Measurements from ENCODE around the gene MRPL34. TPM values are rescaled to one million over a fixed set of nuclear protein-coding genes. Genes with fewer than 3 reads are reported as not detected.
"Not testable (repeated sequence)": the region's sequence is repeated elsewhere in the genome, so short reads cannot be mapped to it uniquely, and the experiment has no call there.

Gene MRPL34
- total and polyA plus RNA-seq, 2 experiments from 2014 or later = 61.1 to 131 TPM

DNA sequence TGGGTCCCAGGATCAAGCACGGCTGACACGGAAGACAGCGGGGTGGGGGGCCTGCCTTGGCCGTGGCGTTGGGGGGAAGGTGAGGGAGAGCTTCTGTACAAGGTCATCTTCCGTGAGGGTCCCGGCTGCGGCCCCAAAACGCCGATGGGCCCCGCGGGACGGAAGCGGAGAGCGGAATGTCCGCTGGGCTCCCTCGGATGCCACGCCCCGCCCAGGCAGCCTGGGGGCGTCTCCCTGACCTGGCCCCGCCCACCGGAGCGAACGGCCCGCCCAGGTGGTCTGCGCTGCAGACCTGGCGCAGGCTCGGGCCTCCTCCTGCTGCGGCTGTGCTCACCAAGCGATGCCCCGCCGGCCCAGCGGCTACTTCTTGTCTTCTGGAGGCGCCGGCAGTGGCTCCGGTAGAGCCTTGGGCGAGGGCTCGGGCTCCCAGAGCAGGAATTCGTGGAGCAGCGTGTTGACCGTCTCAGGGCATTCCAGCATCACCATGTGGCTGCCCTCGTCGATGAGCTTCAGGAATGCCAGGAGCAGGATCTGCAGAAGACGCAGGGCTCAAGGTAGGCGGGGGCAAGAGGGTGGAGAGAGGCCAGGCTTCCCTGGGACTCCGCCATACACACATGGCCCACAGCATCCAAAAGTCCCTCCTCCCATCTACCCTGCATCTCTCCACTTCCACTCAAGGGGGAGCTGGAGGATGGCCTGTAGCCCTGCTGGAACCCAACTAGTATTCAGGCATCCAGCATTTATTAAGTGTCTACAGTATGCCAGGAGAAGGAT is 13.2 kb upstream of the MRPL34 start:
- TF ChIP-seq EZH2phosphoT487 (IDR thresholded peaks at IDR 0.05; ENCODE audit: low read depth, severe bottlenecking, unreplicated experiment) = no peak
- no peak for TF ChIP-seq EZH2 (IDR thresholded peaks at IDR 0.05; ENCODE audit: borderline replicate concordance)
- TF ChIP-seq, protein P1, sequence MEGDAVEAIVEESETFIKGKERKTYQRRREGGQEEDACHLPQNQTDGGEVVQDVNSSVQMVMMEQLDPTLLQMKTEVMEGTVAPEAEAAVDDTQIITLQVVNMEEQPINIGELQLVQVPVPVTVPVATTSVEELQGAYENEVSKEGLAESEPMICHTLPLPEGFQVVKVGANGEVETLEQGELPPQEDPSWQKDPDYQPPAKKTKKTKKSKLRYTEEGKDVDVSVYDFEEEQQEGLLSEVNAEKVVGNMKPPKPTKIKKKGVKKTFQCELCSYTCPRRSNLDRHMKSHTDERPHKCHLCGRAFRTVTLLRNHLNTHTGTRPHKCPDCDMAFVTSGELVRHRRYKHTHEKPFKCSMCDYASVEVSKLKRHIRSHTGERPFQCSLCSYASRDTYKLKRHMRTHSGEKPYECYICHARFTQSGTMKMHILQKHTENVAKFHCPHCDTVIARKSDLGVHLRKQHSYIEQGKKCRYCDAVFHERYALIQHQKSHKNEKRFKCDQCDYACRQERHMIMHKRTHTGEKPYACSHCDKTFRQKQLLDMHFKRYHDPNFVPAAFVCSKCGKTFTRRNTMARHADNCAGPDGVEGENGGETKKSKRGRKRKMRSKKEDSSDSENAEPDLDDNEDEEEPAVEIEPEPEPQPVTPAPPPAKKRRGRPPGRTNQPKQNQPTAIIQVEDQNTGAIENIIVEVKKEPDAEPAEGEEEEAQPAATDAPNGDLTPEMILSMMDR (IDR thresholded peaks at IDR 0.05; ENCODE audit: poor library complexity) = peak; percentile 63
- 2% methylated on average over 27 of the region's 46 CpGs for WGBS (ENCODE audit: low lambda C conversion rate, missing lambda C conversion rate)
- peak overlapping the region; percentile 96 for H2AFZ ChIP-seq
- H3K4me2 ChIP-seq = peak overlapping the region; percentile 93
- no peaks in the 10 kb centered on the region for H3K9me3 ChIP-seq (ENCODE audit: low read depth)
- peak; percentile 89 for DNase-seq (ENCODE audit: low spot score)
- peaks cover 3% of the 10 kb centered on the region for H3K4me1 ChIP-seq (ENCODE audit: insufficient read depth)
- H3K9me2 ChIP-seq (replicated peaks; ENCODE audit: insufficient read depth) = no peaks in the 10 kb centered on the region
- peak overlapping the region; percentile 55 for H3K4me3 ChIP-seq
- peak overlapping the region; percentile 77 for H3K27ac ChIP-seq
- H3K79me2 ChIP-seq = no peaks in the 10 kb centered on the region
- no peaks in the 10 kb centered on the region for H4K20me1 ChIP-seq (ENCODE audit: insufficient read depth, poor library complexity, severe bottlenecking)
- no peaks in the 10 kb centered on the region for H3K36me3 ChIP-seq (replicated peaks; ENCODE audit: insufficient read depth, low read depth)
- H3K27me3 ChIP-seq = no peaks in the 10 kb centered on the region

DNA sequence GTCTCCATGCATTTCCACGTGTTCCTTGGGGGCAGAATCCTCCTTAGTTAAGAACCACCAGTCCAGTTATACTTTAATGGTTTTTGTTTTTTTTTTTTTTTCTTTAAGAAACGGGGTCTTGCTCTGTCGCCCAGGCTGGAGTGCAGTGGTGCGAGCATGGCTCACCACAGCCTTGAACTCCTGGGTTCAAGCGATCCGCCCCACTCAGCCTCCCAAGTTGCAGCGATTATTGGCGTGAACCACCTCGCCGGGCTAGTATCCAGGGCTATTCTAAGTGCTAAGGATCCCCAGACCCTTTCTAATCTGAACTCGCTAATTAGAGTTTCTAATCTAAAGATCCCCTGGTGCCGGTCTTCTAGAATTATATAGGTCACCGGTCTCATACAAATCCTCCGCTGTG is 12.1 kb upstream of the MRPL34 start:
- peaks cover 3% of the 10 kb centered on the region for H3K4me1 ChIP-seq (ENCODE audit: insufficient read depth)
- 92% methylated on average over 14 of the region's 14 CpGs for WGBS (ENCODE audit: low lambda C conversion rate, missing lambda C conversion rate)
- peaks cover 3% of the 10 kb centered on the region for H3K79me2 ChIP-seq
- no peak for DNase-seq (ENCODE audit: low spot score)
- no peaks in the 10 kb centered on the region for H3K9me3 ChIP-seq (ENCODE audit: low read depth)
- no peak overlapping the region for H3K4me3 ChIP-seq
- H3K27me3 ChIP-seq = no peaks in the 10 kb centered on the region
- H3K27ac ChIP-seq = no peak overlapping the region
- no peak overlapping the region for H2AFZ ChIP-seq
- no peaks in the 10 kb centered on the region for H4K20me1 ChIP-seq (ENCODE audit: insufficient read depth, poor library complexity, severe bottlenecking)
- TF ChIP-seq EZH2phosphoT487 (IDR thresholded peaks at IDR 0.05; ENCODE audit: low read depth, severe bottlenecking, unreplicated experiment) = no peak
- TF ChIP-seq, protein P1 (IDR thresholded peaks at IDR 0.05; ENCODE audit: poor library complexity) = no peak
- no peak for TF ChIP-seq EZH2 (IDR thresholded peaks at IDR 0.05; ENCODE audit: borderline replicate concordance)
- no peak overlapping the region for H3K4me2 ChIP-seq
- no peaks in the 10 kb centered on the region for H3K36me3 ChIP-seq (replicated peaks; ENCODE audit: insufficient read depth, low read depth)
- H3K9me2 ChIP-seq (replicated peaks; ENCODE audit: insufficient read depth) = no peaks in the 10 kb centered on the region

DNA sequence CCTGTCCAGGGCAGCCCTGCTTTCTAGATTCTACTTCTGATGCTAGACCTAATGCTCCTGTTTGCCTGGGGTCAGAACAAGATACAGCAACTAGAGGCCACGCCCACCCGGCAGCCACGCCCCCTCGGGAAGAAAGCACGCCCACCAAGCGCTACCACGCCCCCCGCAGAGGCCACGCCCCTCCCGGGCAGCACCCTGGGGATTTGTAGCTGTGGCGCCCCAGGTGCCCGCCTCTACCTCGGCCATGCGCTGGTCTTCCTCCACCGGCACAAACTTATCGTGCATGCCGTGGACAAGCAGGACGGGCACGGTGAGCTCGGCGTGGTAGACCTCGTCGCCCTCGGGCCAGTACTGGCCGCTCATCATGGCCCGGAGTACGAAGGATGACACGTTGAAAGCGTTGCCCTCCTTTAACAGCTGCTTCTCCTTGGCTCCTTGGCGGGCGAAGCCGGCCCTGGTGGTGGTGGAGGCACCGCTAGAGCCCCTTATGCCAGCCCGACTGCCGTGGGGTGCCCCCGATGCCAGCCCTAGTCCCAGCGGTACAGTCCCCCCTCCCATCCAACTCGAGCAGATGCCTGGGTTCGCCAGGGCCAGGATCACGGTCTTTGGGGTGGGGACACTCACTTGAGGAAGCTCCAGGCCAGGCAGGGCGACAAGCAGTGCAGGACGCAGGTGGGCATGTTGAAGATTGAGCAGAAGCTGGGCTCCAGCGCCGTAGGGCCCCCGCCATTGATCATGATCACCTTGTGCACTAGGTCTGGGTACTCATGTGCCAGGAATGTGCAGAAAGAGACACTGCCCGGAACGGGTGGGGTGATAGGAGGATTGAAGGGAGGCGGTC is 11.4 kb upstream of the MRPL34 start:
- no peaks in the 10 kb centered on the region for H3K36me3 ChIP-seq (replicated peaks; ENCODE audit: insufficient read depth, low read depth)
- no peaks in the 10 kb centered on the region for H3K27me3 ChIP-seq
- H3K4me3 ChIP-seq = no peak overlapping the region
- no peaks in the 10 kb centered on the region for H3K9me2 ChIP-seq (replicated peaks; ENCODE audit: insufficient read depth)
- no peak for DNase-seq (ENCODE audit: low spot score)
- no peaks in the 10 kb centered on the region for H4K20me1 ChIP-seq (ENCODE audit: insufficient read depth, poor library complexity, severe bottlenecking)
- H3K27ac ChIP-seq = no peak overlapping the region
- H3K4me1 ChIP-seq (ENCODE audit: insufficient read depth) = peaks cover 3% of the 10 kb centered on the region
- H2AFZ ChIP-seq = no peak overlapping the region
- no peak overlapping the region for H3K4me2 ChIP-seq
- H3K79me2 ChIP-seq = peaks cover 3% of the 10 kb centered on the region
- no peak for TF ChIP-seq EZH2phosphoT487 (IDR thresholded peaks at IDR 0.05; ENCODE audit: low read depth, severe bottlenecking, unreplicated experiment)
- TF ChIP-seq EZH2 (IDR thresholded peaks at IDR 0.05; ENCODE audit: borderline replicate concordance) = no peak
- TF ChIP-seq, protein P1 (IDR thresholded peaks at IDR 0.05; ENCODE audit: poor library complexity) = no peak
- 94% methylated on average over 44 of the region's 48 CpGs for WGBS (ENCODE audit: low lambda C conversion rate, missing lambda C conversion rate)
- H3K9me3 ChIP-seq (ENCODE audit: low read depth) = no peaks in the 10 kb centered on the region

DNA sequence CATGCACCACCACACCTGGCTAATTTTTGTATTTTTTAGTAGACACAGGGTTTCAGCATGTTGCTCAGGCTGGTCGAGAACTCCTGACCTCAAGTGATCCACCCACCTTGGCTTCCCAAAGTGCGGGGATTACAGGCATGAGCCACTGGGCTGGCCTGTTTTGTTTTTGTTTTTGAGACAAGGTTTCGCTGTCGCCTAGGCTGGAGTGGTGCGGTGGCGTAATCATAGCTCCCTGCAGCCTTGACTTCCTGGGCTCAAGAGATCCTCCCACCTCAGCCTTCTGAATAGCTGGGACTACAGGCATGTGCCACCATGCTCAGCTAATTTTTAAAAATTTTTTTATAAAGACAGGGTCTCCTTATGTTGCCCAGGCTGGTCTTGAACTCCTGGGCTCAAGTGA is 10.1 kb upstream of the MRPL34 start:
- H3K27me3 ChIP-seq; H4K20me1 ChIP-seq (ENCODE audit: insufficient read depth, poor library complexity, severe bottlenecking): not testable (repeated sequence)

More for the DNA sequence above, 10.1 kb upstream of the MRPL34 start:
- not testable (repeated sequence) for H3K4me3 ChIP-seq; H2AFZ ChIP-seq; H3K9me2 ChIP-seq (replicated peaks; ENCODE audit: insufficient read depth); H3K4me1 ChIP-seq (ENCODE audit: insufficient read depth); DNase-seq (ENCODE audit: low spot score); H3K9me3 ChIP-seq (ENCODE audit: low read depth); H3K27ac ChIP-seq; H3K4me2 ChIP-seq; H3K79me2 ChIP-seq; H3K36me3 ChIP-seq (replicated peaks; ENCODE audit: insufficient read depth, low read depth)
- 95% methylated on average over 6 of the region's 6 CpGs for WGBS (ENCODE audit: low lambda C conversion rate, missing lambda C conversion rate)
